Left lung (tissue), 10 donors: Measurements from ENCODE around the gene TRAF3IP3. TPM values are rescaled to one million over a fixed set of nuclear protein-coding genes. Genes with fewer than 3 reads are reported as not detected.

ENCODE experiments used
- ATAC-seq: fragments of 200-7000 bp; cut with Tn5 transposase; one replicate; pipeline ENCODE4 v1.9.1; 2020; ENCODE audit warnings: moderate library complexity
- DNase-seq, 4 donors: peaks; one replicate each; pipeline ENCODE4 v3.0.0-alpha.2; 2013 to 2020
- H3K27ac ChIP-seq, 2 donors: fragments of 200-600 bp; sonication (generic) in 1 of 2; one replicate each; pipeline versions ENCODE4 v1.5.0 to v1.8.0; 2020 to 2021
- H3K27me3 ChIP-seq, 2 donors: fragments of 200-600 bp; sonication (generic) in 1 of 2; one replicate each; pipeline versions ENCODE4 v1.5.0 to v1.8.0; 2020 to 2021
- H3K36me3 ChIP-seq, 2 donors: fragments of 200-600 bp; sonication (generic) in 1 of 2; one replicate each; pipeline versions ENCODE4 v1.5.0 to v1.8.0; 2020 to 2021
- H3K4me1 ChIP-seq, 2 donors: fragments of 200-600 bp; one replicate each; pipeline ENCODE4 v1.8.0; 2021
- H3K4me3 ChIP-seq, 2 donors: fragments of 200-600 bp; sonication (generic) in 1 of 2; one replicate each; pipeline versions ENCODE4 v1.5.0 to v1.8.0; 2020 to 2021; ENCODE audit warnings: mild to moderate bottlenecking in 1 of 2
- H3K9me3 ChIP-seq, 2 donors: fragments of 200-600 bp; sonication (generic) in 1 of 2; one replicate each; pipeline versions ENCODE4 v1.5.0 to v1.8.0; 2020 to 2021
- intact Hi-C, 2 donors: fragments of 100-400 bp; cut with DNase I; formaldehyde crosslinking; loops; one replicate each; pipeline versions ENCODE4 v1.11.2 to v1.14.2; 2022
- polyA plus RNA-seq, 6 donors: library from polyadenylated mRNA; unstranded; fragments of 120-200 nt; gene quantifications; one replicate each; pipeline ENCODE4 v1.2.1, GENCODE V29; 2013; ENCODE audit not compliant: insufficient read length in 6 of 6
- total RNA-seq, 2 donors: library from RNA; stranded (reverse); fragmentation: NEBNext Ultra II Directional; extraction: Animal tissue kit (Norgen Biotek cat#: 25700); gene quantifications; one replicate each; pipeline ENCODE4 v1.2.1, GENCODE V29; 2021
- TF ChIP-seq, protein P1 (sequence below), 2 donors: fragments of 200-600 bp; sonication (generic) in 1 of 2; IDR thresholded peaks; one replicate each; pipeline versions ENCODE4 v1.5.0 to v1.8.0; 2021; ENCODE audit warnings: antibody characterized with exemption in 2 of 2
- donor health status: DM: no; HTN: yes; CAD: no.
- donor health status: DM: no; HTN: no; CAD: no.

The TRAF3IP3 gene
- total and polyA plus RNA-seq, 8 donors, result 2.2 to 13.5 (median 3.1) TPM

DNA sequence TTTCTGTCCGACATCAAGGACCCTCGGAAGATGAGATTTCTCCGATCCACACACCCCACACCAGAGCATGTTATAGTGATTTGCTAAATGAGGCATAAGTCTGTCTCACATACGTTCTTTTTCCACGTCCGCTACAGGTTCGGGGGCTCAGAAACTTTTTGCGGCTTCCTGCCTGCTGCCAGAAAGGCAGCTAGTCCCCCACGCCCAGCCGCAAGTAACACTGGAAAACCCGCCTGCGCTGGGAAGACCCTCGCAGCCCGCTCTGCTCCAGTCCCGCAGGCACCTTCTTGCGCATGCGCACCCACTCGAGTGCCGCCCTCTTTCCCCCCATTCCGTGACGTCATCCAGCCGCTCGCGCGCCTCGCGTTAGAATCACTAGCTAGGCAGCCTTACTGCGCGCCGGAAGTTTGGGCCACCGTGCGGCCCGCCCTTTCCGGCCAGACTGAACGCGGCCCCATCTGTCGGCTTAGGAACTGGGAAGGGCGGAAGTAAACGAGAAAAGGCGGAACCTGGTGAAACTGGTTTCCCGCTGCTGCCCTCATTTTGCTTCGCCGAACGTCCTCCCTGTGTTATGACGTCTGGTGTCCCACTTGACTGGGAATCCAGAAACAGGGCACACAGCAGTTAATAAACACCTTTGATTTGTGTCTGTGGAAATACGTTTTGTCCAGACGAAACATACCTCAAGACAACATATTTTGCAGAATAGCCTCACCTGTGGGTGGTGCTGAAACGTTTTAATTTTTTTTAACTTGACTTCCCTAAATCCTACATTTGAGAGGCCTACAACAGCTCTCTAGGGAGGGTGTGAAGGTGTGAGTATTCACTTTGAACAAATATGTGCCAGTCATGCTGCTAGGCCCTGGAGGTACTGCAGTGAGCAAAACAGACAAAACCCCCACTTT, 28.7 kb downstream of the TRAF3IP3 start, which contains the start of gene C1orf74:
Gene C1orf74 (minus strand): TSS at position 295 of the 905 bp plus-strand sequence. CDS start 925 bp downstream, outside the sequence.
- H3K36me3 ChIP-seq, result peaks cover 0 to 10% of the 10 kb centered on the region in 2 donors
- TF ChIP-seq, protein P1, sequence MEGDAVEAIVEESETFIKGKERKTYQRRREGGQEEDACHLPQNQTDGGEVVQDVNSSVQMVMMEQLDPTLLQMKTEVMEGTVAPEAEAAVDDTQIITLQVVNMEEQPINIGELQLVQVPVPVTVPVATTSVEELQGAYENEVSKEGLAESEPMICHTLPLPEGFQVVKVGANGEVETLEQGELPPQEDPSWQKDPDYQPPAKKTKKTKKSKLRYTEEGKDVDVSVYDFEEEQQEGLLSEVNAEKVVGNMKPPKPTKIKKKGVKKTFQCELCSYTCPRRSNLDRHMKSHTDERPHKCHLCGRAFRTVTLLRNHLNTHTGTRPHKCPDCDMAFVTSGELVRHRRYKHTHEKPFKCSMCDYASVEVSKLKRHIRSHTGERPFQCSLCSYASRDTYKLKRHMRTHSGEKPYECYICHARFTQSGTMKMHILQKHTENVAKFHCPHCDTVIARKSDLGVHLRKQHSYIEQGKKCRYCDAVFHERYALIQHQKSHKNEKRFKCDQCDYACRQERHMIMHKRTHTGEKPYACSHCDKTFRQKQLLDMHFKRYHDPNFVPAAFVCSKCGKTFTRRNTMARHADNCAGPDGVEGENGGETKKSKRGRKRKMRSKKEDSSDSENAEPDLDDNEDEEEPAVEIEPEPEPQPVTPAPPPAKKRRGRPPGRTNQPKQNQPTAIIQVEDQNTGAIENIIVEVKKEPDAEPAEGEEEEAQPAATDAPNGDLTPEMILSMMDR (IDR thresholded peaks at IDR 0.05), result peak in 1 of 2 donors; percentile 16
- peak within 1 kb of the TSS; percentile 77 to 94 for H3K27ac ChIP-seq
- intact Hi-C loops, result no loop called here
- DNase-seq, result peak; percentile 99
- peaks cover 0 to 6% of the 10 kb centered on the region in 2 donors for H3K27me3 ChIP-seq
- no peaks in the 10 kb centered on the region for H3K9me3 ChIP-seq
- peaks cover 7 to 18% of the 10 kb centered on the region in 2 donors for H3K4me1 ChIP-seq
- peak; percentile 99 for ATAC-seq
- H3K4me3 ChIP-seq, result peak within 1 kb of the TSS; percentile 59 to 60

DNA sequence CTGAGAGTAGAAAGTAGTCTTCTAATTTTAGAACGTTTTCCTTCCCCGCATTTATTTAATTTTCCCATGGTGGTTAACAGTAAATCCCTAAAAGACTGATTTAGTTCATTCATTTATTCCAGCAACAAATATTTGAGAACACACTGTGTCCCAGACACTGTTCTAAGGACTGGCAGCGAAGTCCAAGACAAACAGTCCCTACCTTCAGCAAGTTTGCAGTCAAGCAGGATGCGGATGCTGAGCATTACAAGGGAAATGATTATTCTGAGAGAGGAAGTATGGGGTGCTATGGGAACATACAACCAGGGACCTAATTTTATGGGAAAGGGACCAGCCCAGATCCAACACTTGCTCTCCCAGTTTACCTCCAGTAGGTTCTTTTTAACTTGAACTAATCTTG, 29.7 kb downstream of the TRAF3IP3 start:
- DNase-seq (no peak), ATAC-seq (no peak)
- no peaks in the 10 kb centered on the region for H3K9me3 ChIP-seq
- peaks cover 0 to 6% of the 10 kb centered on the region in 2 donors for H3K27me3 ChIP-seq
- H3K4me1 ChIP-seq, result peaks cover 7 to 18% of the 10 kb centered on the region in 2 donors
- H3K27ac ChIP-seq, result no peak overlapping the region
- intact Hi-C loops, result no loop called here
- H3K4me3 ChIP-seq, result no peak overlapping the region
- TF ChIP-seq, protein P1 (IDR thresholded peaks at IDR 0.05), result no peak
- H3K36me3 ChIP-seq, result peaks cover 0 to 10% of the 10 kb centered on the region in 2 donors

DNA sequence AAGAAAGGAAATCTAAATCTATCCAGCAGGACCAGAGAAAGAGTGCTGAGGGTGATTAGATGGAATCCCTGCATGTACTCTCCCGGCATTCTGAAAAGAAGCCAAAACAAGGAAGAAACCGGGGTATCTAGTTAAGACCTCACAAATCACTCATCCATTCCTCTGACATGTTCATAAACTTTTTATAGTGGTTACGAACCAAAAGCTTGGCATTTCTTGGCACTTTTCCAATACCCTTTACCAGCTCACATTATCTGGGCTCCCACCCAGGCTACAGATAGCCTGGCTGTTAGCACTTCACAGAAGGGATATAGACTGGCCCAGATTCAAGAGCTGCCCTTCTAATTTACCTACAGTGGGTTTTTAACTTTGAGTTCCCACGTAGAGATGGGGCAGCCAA, 30.3 kb downstream of the TRAF3IP3 start:
- Histone ChIP-seq H3K27ac (no peak overlapping the region), H3K4me1 (peaks cover 7 to 18% of the 10 kb centered on the region in 2 donors), H3K36me3 (peaks cover 0 to 10% of the 10 kb centered on the region in 2 donors), H3K27me3 (peaks cover 0 to 6% of the 10 kb centered on the region in 2 donors), H3K9me3 (no peaks in the 10 kb centered on the region), H3K4me3 (no peak overlapping the region)
- no peak for ATAC-seq
- intact Hi-C loops, result no loop called here
- TF ChIP-seq, protein P1 (IDR thresholded peaks at IDR 0.05), result no peak
- DNase-seq, result no peak

DNA sequence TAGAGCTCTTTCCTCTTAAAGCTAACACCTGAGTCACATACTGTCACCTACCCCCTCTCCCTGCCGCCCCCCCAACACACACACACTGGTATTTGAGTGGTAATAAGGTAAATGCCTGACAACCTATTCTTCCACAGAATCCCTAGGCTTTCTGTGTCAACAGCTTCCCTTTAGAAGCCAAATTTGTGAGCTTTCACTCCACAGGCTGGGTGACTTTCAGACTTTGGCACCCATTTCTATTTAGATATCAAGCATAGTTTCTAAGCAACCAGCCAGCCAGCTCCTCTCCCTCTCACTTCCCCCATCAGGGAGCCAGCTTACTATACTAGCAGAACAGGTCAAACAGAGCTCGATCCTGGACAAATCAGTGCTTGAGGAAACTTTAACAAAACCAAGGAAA, 31.7 kb downstream of the TRAF3IP3 start:
- peaks cover 7 to 18% of the 10 kb centered on the region in 2 donors for H3K4me1 ChIP-seq
- no peak overlapping the region for H3K4me3 ChIP-seq
- DNase-seq, result peak in 2 of 4 donors; percentile 42 to 84
- intact Hi-C loops, result no loop called here
- peak overlapping the region; percentile 26 to 39 for H3K27ac ChIP-seq
- peaks cover 0 to 2% of the 10 kb centered on the region in 2 donors for H3K36me3 ChIP-seq
- ATAC-seq, result peak; percentile 39
- TF ChIP-seq, protein P1 (IDR thresholded peaks at IDR 0.05), result no peak
- H3K9me3 ChIP-seq, result no peaks in the 10 kb centered on the region
- H3K27me3 ChIP-seq, result peaks cover 0 to 12% of the 10 kb centered on the region in 2 donors

DNA sequence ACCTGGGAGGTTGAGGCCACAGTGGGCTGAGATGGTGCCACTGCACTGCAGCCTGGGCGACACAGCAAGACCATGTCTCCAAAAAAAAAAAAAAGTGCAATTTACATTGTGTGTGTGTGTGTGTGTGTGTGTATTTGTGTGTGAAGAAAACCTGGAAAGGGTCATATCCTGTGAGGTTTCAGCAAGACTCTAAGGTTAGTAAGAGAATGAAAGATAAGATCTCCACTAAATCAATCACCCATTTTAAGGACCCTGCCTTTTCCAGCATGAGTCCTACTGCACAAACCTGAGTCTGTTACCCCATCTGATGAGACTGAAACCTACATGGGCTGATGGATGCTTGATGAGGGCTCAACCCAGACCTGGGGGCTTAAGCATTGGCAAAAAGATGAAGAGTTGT, 33.4 kb downstream of the TRAF3IP3 start:
- Histone ChIP-seq H3K36me3 (no peaks in the 10 kb centered on the region), H3K27ac (no peak overlapping the region), H3K9me3 (no peaks in the 10 kb centered on the region), H3K4me1 (peaks cover 0 to 7% of the 10 kb centered on the region in 2 donors), H3K4me3 (no peak overlapping the region), H3K27me3 (peaks cover 0 to 19% of the 10 kb centered on the region in 2 donors)
- ATAC-seq, result no peak
- TF ChIP-seq, protein P1 (IDR thresholded peaks at IDR 0.05), result no peak
- intact Hi-C loops, result no loop called here
- DNase-seq, result no peak
